Measurements from ENCODE around the gene CHRNE. TPM values are rescaled to one million over a fixed set of nuclear protein-coding genes. Genes with fewer than 3 reads are reported as not detected.

CHRNE gene
- total RNA-seq, 6 experiments from 2014 or later, result 1.4 to 2.9 (median 2.0) TPM

GRCh38 chr17:4899341-4900230, 3.3 kb downstream of the CHRNE start, which contains the start of gene C17orf107:
Gene C17orf107, plus strand, starts transcription at chr17:4899536. Its CDS starts 227 bp downstream, at chr17:4899763.
- TF ChIP-seq, protein P1, sequence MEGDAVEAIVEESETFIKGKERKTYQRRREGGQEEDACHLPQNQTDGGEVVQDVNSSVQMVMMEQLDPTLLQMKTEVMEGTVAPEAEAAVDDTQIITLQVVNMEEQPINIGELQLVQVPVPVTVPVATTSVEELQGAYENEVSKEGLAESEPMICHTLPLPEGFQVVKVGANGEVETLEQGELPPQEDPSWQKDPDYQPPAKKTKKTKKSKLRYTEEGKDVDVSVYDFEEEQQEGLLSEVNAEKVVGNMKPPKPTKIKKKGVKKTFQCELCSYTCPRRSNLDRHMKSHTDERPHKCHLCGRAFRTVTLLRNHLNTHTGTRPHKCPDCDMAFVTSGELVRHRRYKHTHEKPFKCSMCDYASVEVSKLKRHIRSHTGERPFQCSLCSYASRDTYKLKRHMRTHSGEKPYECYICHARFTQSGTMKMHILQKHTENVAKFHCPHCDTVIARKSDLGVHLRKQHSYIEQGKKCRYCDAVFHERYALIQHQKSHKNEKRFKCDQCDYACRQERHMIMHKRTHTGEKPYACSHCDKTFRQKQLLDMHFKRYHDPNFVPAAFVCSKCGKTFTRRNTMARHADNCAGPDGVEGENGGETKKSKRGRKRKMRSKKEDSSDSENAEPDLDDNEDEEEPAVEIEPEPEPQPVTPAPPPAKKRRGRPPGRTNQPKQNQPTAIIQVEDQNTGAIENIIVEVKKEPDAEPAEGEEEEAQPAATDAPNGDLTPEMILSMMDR (IDR thresholded peaks at IDR 0.05), result no peak
- peak; percentile 28 for TF ChIP-seq POLR2A (IDR thresholded peaks at IDR 0.05)
- Histone ChIP-seq H3K9me3 (no peaks in the 10 kb centered on the region), H3K4me3 (peak within 1 kb of the TSS; percentile 52 to 62 (median 60)), H3K27me3 (no peaks in the 10 kb centered on the region), H3K36me3 (peaks cover 0 to 17% (median 2%) of the 10 kb centered on the region in 4 donors), H3K27ac (peak within 1 kb of the TSS; percentile 6 to 62 (median 12)), H3K4me1 (peaks cover 0 to 32% (median 13%) of the 10 kb centered on the region in 4 donors)
- ATAC-seq, result peak; percentile 66 to 76 (median 70)
- intact Hi-C loops (cut with DNase I), result loop anchor here in 1 of 2 donors (5.0 kb wide), 1 partner anchor 163 kb away; no protein-coding TSS in a partner anchor
- WGBS (ENCODE audit: insufficient coverage, low coverage, low lambda C conversion rate, missing lambda C conversion rate), result 2% methylated on average over 7 of the region's 60 CpGs
- DNase-seq, result peak; percentile 90 to 93 (median 90)

GRCh38 chr17:4898927-4899326, 4.0 kb downstream of the CHRNE start:
- Histone ChIP-seq H3K36me3 (peaks cover 0 to 23% (median 3%) of the 10 kb centered on the region in 4 donors), H3K9me3 (no peaks in the 10 kb centered on the region), H3K27me3 (no peaks in the 10 kb centered on the region), H3K4me1 (peaks cover 0 to 32% (median 13%) of the 10 kb centered on the region in 4 donors), H3K4me3 (peak overlapping the region; percentile 52 to 62 (median 60)), H3K27ac (peak overlapping the region; percentile 6 to 34 (median 12))
- intact Hi-C loops (cut with DNase I), result no loop called here
- TF ChIP-seq, protein P1 (IDR thresholded peaks at IDR 0.05), result no peak
- TF ChIP-seq POLR2A (IDR thresholded peaks at IDR 0.05), result no peak
- no CpG with 5 or more reads among the region's 34 CpGs for WGBS (ENCODE audit: insufficient coverage, low coverage, low lambda C conversion rate, missing lambda C conversion rate)
- ATAC-seq, result peak in 3 of 4 donors; percentile 1 to 3 (median 1)
- peak in 2 of 3 donors; percentile 44 to 68 for DNase-seq

GRCh38 chr17:4898351-4898750, 4.5 kb downstream of the CHRNE start:
- Histone ChIP-seq H3K36me3 (peaks cover 0 to 29% (median 3%) of the 10 kb centered on the region in 4 donors), H3K4me3 (peak overlapping the region; percentile 52 to 62 (median 60)), H3K27me3 (no peaks in the 10 kb centered on the region), H3K27ac (peak overlapping the region in 2 of 3 donors; percentile 12 to 34), H3K4me1 (peaks cover 0 to 29% (median 13%) of the 10 kb centered on the region in 4 donors), H3K9me3 (no peaks in the 10 kb centered on the region)
- intact Hi-C loops (cut with DNase I), result no loop called here
- 26% methylated on average over 4 of the region's 8 CpGs for WGBS (ENCODE audit: insufficient coverage, low coverage, low lambda C conversion rate, missing lambda C conversion rate)
- no peak for TF ChIP-seq POLR2A (IDR thresholded peaks at IDR 0.05)
- TF ChIP-seq, protein P1 (IDR thresholded peaks at IDR 0.05), result no peak
- DNase-seq, result peak; percentile 78 to 92 (median 90)
- peak; percentile 35 to 55 (median 54) for ATAC-seq

- H3K4me3 ChIP-seq, result no peak overlapping the region
- no peaks in the 10 kb centered on the region for H3K9me3 ChIP-seq
- H3K4me1 ChIP-seq, result peaks cover 0 to 27% (median 12%) of the 10 kb centered on the region in 4 donors
- H3K27ac ChIP-seq, result no peak overlapping the region
- TF ChIP-seq, protein P1 (IDR thresholded peaks at IDR 0.05), result no peak
- TF ChIP-seq POLR2A (IDR thresholded peaks at IDR 0.05), result no peak
- peak in 1 of 3 donors; percentile 39 for DNase-seq
- no peaks in the 10 kb centered on the region for H3K27me3 ChIP-seq
- intact Hi-C loops (cut with DNase I), result no loop called here
- ATAC-seq, result no peak
- H3K36me3 ChIP-seq, result peaks cover 0 to 30% (median 6%) of the 10 kb centered on the region in 4 donors
- WGBS (ENCODE audit: insufficient coverage, low coverage, low lambda C conversion rate, missing lambda C conversion rate), result 71% methylated on average over 2 of the region's 5 CpGs
Observed at GRCh38 chr17:4897785-4898184, 5.1 kb downstream of the CHRNE start.
